Endodermal cell (in vitro differentiated cells): ENCODE results near the gene FCHO1. TPM values are rescaled to one million over a fixed set of nuclear protein-coding genes. Genes with fewer than 3 reads are reported as not detected.
"Not testable (repeated sequence)": the region's sequence is repeated elsewhere in the genome, so short reads cannot be mapped to it uniquely, and the experiment has no call there.

Experiments
- DNase-seq: peaks from one replicate; pipeline ENCODE4 v3.0.0-alpha.2; 2017
- H3K27ac ChIP-seq: 2 replicates; pipeline ENCODE4 v1.5.1; 2013; ENCODE audit warnings: mild to moderate bottlenecking, low read depth, low read length, moderate library complexity
- H3K27me3 ChIP-seq: 2 replicates; pipeline ENCODE4 v1.6.1; 2013; ENCODE audit warnings: mild to moderate bottlenecking, low read length, moderate library complexity; ENCODE audit not compliant: insufficient read depth, control insufficient read depth, poor library complexity, severe bottlenecking
- H3K36me3 ChIP-seq: 2 replicates; pipeline ENCODE4 v1.7.0; 2013; ENCODE audit warnings: mild to moderate bottlenecking, low read length, moderate library complexity; ENCODE audit not compliant: control insufficient read depth, insufficient read depth
- H3K4me1 ChIP-seq: one replicate; pipeline ENCODE4 v1.7.0; 2013; ENCODE audit warnings: low read length; ENCODE audit not compliant: control insufficient read depth, insufficient read depth
- H3K4me3 ChIP-seq: 2 replicates; pipeline ENCODE4 v1.5.1; 2013; ENCODE audit warnings: mild to moderate bottlenecking, low read length, moderate library complexity
- H3K9ac ChIP-seq: 2 replicates; pipeline ENCODE4 v1.6.1; 2013; ENCODE audit warnings: mild to moderate bottlenecking, low read length, moderate library complexity; ENCODE audit not compliant: poor library complexity, severe bottlenecking; ENCODE audit errors: extremely low read depth
- H3K9me3 ChIP-seq: 2 replicates; pipeline ENCODE4 v1.6.1; 2013; ENCODE audit warnings: mild to moderate bottlenecking, low read length, moderate library complexity; ENCODE audit not compliant: control insufficient read depth
- H3K27ac Mint-ChIP-seq: 2 replicates; pipeline ENCODE4 v1.8.0; 2020; ENCODE audit warnings: mixed read lengths
- H3K27me3 Mint-ChIP-seq: 2 replicates; pipeline ENCODE4 v1.8.0; 2021; ENCODE audit warnings: mild to moderate bottlenecking, mixed read lengths; ENCODE audit not compliant: insufficient read depth
- H3K36me3 Mint-ChIP-seq: 2 replicates; pipeline ENCODE4 v1.8.0; 2020; ENCODE audit warnings: low read depth, mixed read lengths
- H3K4me1 Mint-ChIP-seq: 2 replicates; pipeline ENCODE4 v1.8.0; 2020; ENCODE audit warnings: mixed read lengths
- H3K4me3 Mint-ChIP-seq: 2 replicates; pipeline ENCODE4 v1.8.0; 2020; ENCODE audit warnings: mild to moderate bottlenecking, moderate library complexity, mixed read lengths
- H3K9me3 Mint-ChIP-seq: 2 replicates; pipeline ENCODE4 v1.8.0; 2020; ENCODE audit warnings: mild to moderate bottlenecking, mixed read lengths
- WGBS, 2 experiments: methylation state at CpG; one replicate each; pipeline versions ENCODE4 v1.1.5 to v1.1.7; 2013; ENCODE audit warnings: missing lambda C conversion rate in 2 of 2, mixed read lengths in 1 of 2; ENCODE audit not compliant: insufficient coverage in 1 of 2, insufficient read length in 1 of 2; 5-methylcytosine and 5-hydroxymethylcytosine counted together
- total RNA-seq, 2 donors: library from RNA; stranded (reverse); fragmentation: NEBNext Ultra II Directional in 1 of 2; extraction: Animal tissue kit (Norgen Biotek cat#: 25700) in 1 of 2; gene quantifications; 2 replicates in 1 of 2; 3 replicates in 1 of 2; pipeline ENCODE4 v1.2.1, GENCODE V29; 2021
- TF ChIP-seq, protein P1 (sequence below): fragments of 200-600 bp; sonication (generic); conservative IDR thresholded peaks from 2 replicates; pipeline ENCODE4 v1.5.0; 2021; ENCODE audit warnings: antibody characterized with exemption, mild to moderate bottlenecking

FCHO1 gene
- total RNA-seq, 2 donors from 2014 or later: 8.5 to 10.2 TPM

DNA sequence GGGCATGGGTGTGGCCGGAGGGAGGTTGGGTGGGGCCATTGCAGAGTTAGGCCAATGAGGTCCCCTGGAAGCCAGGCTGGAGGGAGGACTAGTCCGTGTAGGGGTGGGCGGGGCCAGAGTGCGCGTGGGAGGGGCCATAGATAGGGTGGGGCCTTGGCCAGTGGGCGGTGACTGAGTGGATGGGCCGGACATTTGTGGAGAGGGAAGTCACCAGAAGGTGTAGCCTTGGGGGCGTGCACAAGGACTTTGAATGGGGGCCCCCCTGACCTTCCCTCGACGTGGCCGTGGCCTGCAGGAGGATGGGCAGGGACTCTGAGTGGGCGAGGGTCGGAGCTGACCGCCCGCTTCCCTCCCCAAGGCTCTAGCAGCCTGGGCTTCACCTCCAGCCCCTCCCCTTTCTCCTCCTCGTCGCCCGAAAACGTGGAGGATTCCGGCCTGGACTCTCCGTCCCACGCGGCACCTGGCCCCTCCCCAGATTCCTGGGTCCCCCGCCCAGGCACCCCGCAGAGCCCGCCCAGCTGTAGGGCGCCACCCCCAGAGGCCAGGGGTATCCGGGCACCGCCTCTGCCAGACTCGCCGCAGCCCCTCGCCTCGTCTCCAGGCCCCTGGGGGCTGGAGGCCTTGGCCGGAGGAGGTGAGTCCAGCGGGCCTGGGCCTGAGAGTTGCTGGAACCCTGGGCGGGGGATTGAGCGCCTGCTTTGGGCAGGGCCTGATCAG, 27.1 kb downstream of the FCHO1 start:
- no peaks in the 10 kb centered on the region for H3K27me3 ChIP-seq
- WGBS, 2 experiments: 12 to 14% methylated on average over 15 to 36 of the region's 37 CpGs
- TF ChIP-seq, protein P1, sequence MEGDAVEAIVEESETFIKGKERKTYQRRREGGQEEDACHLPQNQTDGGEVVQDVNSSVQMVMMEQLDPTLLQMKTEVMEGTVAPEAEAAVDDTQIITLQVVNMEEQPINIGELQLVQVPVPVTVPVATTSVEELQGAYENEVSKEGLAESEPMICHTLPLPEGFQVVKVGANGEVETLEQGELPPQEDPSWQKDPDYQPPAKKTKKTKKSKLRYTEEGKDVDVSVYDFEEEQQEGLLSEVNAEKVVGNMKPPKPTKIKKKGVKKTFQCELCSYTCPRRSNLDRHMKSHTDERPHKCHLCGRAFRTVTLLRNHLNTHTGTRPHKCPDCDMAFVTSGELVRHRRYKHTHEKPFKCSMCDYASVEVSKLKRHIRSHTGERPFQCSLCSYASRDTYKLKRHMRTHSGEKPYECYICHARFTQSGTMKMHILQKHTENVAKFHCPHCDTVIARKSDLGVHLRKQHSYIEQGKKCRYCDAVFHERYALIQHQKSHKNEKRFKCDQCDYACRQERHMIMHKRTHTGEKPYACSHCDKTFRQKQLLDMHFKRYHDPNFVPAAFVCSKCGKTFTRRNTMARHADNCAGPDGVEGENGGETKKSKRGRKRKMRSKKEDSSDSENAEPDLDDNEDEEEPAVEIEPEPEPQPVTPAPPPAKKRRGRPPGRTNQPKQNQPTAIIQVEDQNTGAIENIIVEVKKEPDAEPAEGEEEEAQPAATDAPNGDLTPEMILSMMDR: no peak
- H3K9me3 ChIP-seq: no peaks in the 10 kb centered on the region
- no peak overlapping the region for H3K27ac ChIP-seq
- peaks cover 3% of the 10 kb centered on the region for H3K36me3 Mint-ChIP-seq
- H3K9ac ChIP-seq: no peak overlapping the region
- peak; percentile 99 for DNase-seq
- no peaks in the 10 kb centered on the region for H3K9me3 Mint-ChIP-seq
- H3K27ac Mint-ChIP-seq: no peak overlapping the region
- H3K4me1 ChIP-seq: no peaks in the 10 kb centered on the region
- H3K36me3 ChIP-seq: no peaks in the 10 kb centered on the region
- no peaks in the 10 kb centered on the region for H3K4me1 Mint-ChIP-seq
- H3K27me3 Mint-ChIP-seq: peaks cover 4% of the 10 kb centered on the region
- H3K4me3 ChIP-seq: peak overlapping the region; percentile 62
- peak overlapping the region; percentile 52 for H3K4me3 Mint-ChIP-seq

- Histone ChIP-seq H3K27ac (no peak overlapping the region), H3K36me3 (no peaks in the 10 kb centered on the region), H3K4me1 (no peaks in the 10 kb centered on the region), H3K4me3 (peak overlapping the region; percentile 62), H3K27me3 (no peaks in the 10 kb centered on the region), H3K9me3 (no peaks in the 10 kb centered on the region), H3K9ac (no peak overlapping the region)
- Mint-ChIP-seq H3K4me1 (peaks cover 2% of the 10 kb centered on the region), H3K4me3 (peak overlapping the region; percentile 52), H3K27me3 (peaks cover 3% of the 10 kb centered on the region), H3K9me3 (no peaks in the 10 kb centered on the region), H3K27ac (no peak overlapping the region), H3K36me3 (peaks cover 3% of the 10 kb centered on the region)
- TF ChIP-seq, protein P1: no peak
- 29 to 30% methylated on average over 17 to 25 of the region's 25 CpGs for WGBS, 2 experiments
- DNase-seq: peak; percentile 92
These were observed 28.0 kb downstream of the FCHO1 start for GRCh38 chr19:17778968-17779929.

DNA sequence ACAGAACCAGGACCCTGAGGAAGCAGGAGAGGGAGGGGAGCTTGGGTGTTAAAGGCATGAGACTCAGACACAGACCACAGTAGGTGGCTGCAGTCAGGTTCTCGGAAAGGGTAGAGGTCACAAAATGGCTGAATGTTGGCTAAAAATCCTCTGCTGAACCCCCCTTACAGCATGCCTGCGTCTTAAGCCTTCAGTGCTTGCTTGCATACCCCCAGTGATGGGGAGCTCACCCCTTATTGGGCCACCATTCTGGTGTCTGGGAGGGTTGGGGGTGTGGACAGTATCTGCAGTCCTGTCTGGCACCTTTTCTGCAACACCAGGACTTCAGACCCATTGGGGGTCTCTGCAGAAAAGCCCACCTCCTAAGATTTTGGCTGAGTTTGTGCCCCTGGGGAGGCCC, 29.5 kb downstream of the FCHO1 start:
- Mint-ChIP-seq H3K27me3 (peaks cover 3% of the 10 kb centered on the region), H3K4me1 (peaks cover 2% of the 10 kb centered on the region), H3K9me3 (no peaks in the 10 kb centered on the region), H3K36me3 (peaks cover 3% of the 10 kb centered on the region), H3K4me3 (no peak overlapping the region), H3K27ac (no peak overlapping the region)
- no peaks in the 10 kb centered on the region for H3K4me1 ChIP-seq
- no peak overlapping the region for H3K9ac ChIP-seq
- DNase-seq: no peak
- H3K27ac ChIP-seq: no peak overlapping the region
- no peaks in the 10 kb centered on the region for H3K36me3 ChIP-seq
- 98 to 100% methylated on average over 1 to 2 of the region's 2 CpGs for WGBS, 2 experiments
- no peaks in the 10 kb centered on the region for H3K9me3 ChIP-seq
- TF ChIP-seq, protein P1: no peak
- no peak overlapping the region for H3K4me3 ChIP-seq
- H3K27me3 ChIP-seq: no peaks in the 10 kb centered on the region

DNA sequence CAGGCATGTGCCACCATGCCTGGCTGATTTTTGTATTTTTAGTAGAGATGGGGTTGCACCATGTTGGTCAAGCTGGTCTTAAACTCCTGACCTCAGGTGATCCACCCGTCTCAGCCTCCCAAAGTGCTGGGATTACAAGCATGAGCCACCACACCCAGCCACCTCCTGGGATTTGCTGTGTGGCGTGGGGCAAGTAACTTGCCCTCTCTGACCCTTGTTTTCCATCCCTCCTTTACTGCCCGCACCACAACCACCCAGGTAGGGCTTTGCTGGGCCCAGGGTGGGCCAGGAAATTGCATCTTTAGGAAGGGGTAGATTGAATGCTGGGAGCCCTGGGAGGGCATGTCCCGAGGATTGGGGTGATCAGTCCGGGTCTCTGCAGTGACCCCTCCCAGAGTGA, 32.4 kb downstream of the FCHO1 start:
- H3K4me3 Mint-ChIP-seq, H3K4me1 ChIP-seq, H3K27ac ChIP-seq, H3K9me3 Mint-ChIP-seq, H3K27ac Mint-ChIP-seq, H3K36me3 ChIP-seq, H3K4me1 Mint-ChIP-seq, H3K9me3 ChIP-seq, H3K4me3 ChIP-seq, DNase-seq, H3K27me3 Mint-ChIP-seq, H3K27me3 ChIP-seq, H3K36me3 Mint-ChIP-seq, H3K9ac ChIP-seq: not testable (repeated sequence)
- 83 to 84% methylated on average over 3 to 5 of the region's 5 CpGs for WGBS, 2 experiments
